ENCODE data around the gene GPR153.

GRCh38 chr1:6294890-6295556, 34.1 kb upstream of the GPR153 start:
- TF ChIP-seq ZFX (IDR thresholded peaks at IDR 0.05) (no peak), RAD21 (IDR thresholded peaks at IDR 0.05; ENCODE audit: low read depth) (no peak), SIN3A (IDR thresholded peaks at IDR 0.05; ENCODE audit: low read depth) (no peak), EZH2phosphoT487 (IDR thresholded peaks at IDR 0.05; ENCODE audit: borderline replicate concordance) (no peak), MAX (IDR thresholded peaks at IDR 0.05) (no peak), YY1 (IDR thresholded peaks at IDR 0.05; ENCODE audit: extremely low read depth, insufficient replicate concordance, low read depth, low read length) (no peak), POLR2A (IDR thresholded peaks at IDR 0.05; ENCODE audit: borderline replicate concordance, extremely low read depth, insufficient read depth, insufficient read length) (no peak), CTCF (IDR thresholded peaks at IDR 0.05 in 2 of 3, conservative IDR thresholded peaks at IDR 0.05 in 1 of 3; ENCODE audit: borderline replicate concordance in 1 of 3, insufficient read depth in 1 of 3, low read depth in 2 of 3, low read length in 2 of 3) (no peak), CEBPB (IDR thresholded peaks at IDR 0.05; ENCODE audit: low read depth) (no peak)
